H1 (cell line): ENCODE results near the gene GTF3C5.

Experiments used
- BRCA1 ChIP-seq: IDR thresholded peaks from 2 replicates; pipeline ENCODE4 v1.6.1; 2012; ENCODE audit warnings: low read depth, low read length, improper control_type of control experiment
- CTCF ChIP-seq, 3 experiments: IDR thresholded peaks; 1 replicate in 2 of 3; 2 replicates in 1 of 3; pipeline versions ENCODE4 v1.5.1 to v1.6.1; 2011; ENCODE audit warnings: low read length in 3 of 3, mild to moderate bottlenecking in 3 of 3, inconsistent platforms in 2 of 3, low read depth in 1 of 3, moderate library complexity in 1 of 3; ENCODE audit not compliant: insufficient read depth in 1 of 3; ENCODE audit errors: control extremely low read depth in 1 of 3
- EZH2 ChIP-seq: fragments of 200-600 bp; sonication (generic); IDR thresholded peaks from 2 replicates; pipeline ENCODE4 v1.7.1; 2012; ENCODE audit warnings: low read depth, mild to moderate bottlenecking, moderate library complexity, low read length, inconsistent platforms; ENCODE audit not compliant: severe bottlenecking
- POLR2A ChIP-seq, 2 experiments: IDR thresholded peaks; 1 replicate in 1 of 2; 2 replicates in 1 of 2; pipeline ENCODE4 v1.6.1; 2011; ENCODE audit warnings: low read depth in 2 of 2, low read length in 2 of 2, mild to moderate bottlenecking in 2 of 2; ENCODE audit errors: control extremely low read depth in 1 of 2
- POU5F1 ChIP-seq: IDR thresholded peaks from 2 replicates; pipeline ENCODE4 v1.6.1; 2011; ENCODE audit warnings: low read depth, mild to moderate bottlenecking, low read length, moderate library complexity

GRCh38 chr9:133014696-133015095 is 16.1 kb upstream of the GTF3C5 start:
- TF ChIP-seq CTCF (IDR thresholded peaks at IDR 0.05; ENCODE audit: control extremely low read depth in 1 of 3, insufficient read depth in 1 of 3, low read depth in 1 of 3, low read length in 3 of 3) (no peak), POU5F1 (no peak), POLR2A (IDR thresholded peaks at IDR 0.05; ENCODE audit: control extremely low read depth in 1 of 2, low read depth in 2 of 2, low read length in 2 of 2) (no peak), EZH2 (no peak), BRCA1 (no peak)
